MM.1S (cell line): ENCODE data around the gene ADARB2.

Experiments used
- DNase-seq: peaks from one replicate; pipeline ENCODE4 v3.0.0-alpha.2; 2015
- H2AFZ ChIP-seq: fragments of 300-600 bp; sonication (generic); 2 replicates; pipeline ENCODE4 v1.6.0; 2016; ENCODE audit warnings: antibody characterized with exemption, low read length
- H3F3A ChIP-seq: fragments of 300-600 bp; sonication (generic); 2 replicates; pipeline ENCODE4 v1.6.1; 2016; ENCODE audit warnings: mild to moderate bottlenecking, antibody characterized with exemption, low read length, moderate library complexity, mixed read lengths; ENCODE audit not compliant: insufficient read depth
- H3K27ac ChIP-seq: fragments of 300-600 bp; sonication (generic); 2 replicates; pipeline ENCODE4 v1.5.1; 2016; ENCODE audit warnings: mild to moderate bottlenecking, low read length
- H3K27me3 ChIP-seq: fragments of 300-600 bp; sonication (generic); replicated peaks from 2 replicates; pipeline ENCODE4 v1.6.0; 2016; ENCODE audit warnings: low read length; ENCODE audit not compliant: insufficient read depth
- H3K36me3 ChIP-seq: fragments of 300-600 bp; sonication (generic); replicated peaks from 2 replicates; pipeline ENCODE4 v1.6.1; 2016; ENCODE audit warnings: mild to moderate bottlenecking, low read length, mixed read lengths; ENCODE audit not compliant: insufficient read depth
- H3K4me1 ChIP-seq: fragments of 300-600 bp; sonication (generic); 2 replicates; pipeline ENCODE4 v1.6.1; 2016; ENCODE audit warnings: low read length, mixed read lengths
- H3K4me2 ChIP-seq: fragments of 300-600 bp; sonication (generic); 2 replicates; pipeline ENCODE4 v1.6.0; 2016; ENCODE audit warnings: low read depth, low read length
- H3K4me3 ChIP-seq: fragments of 300-600 bp; sonication (generic); 2 replicates; pipeline ENCODE4 v1.5.1; 2016; ENCODE audit warnings: low read length, mixed read lengths
- H3K79me2 ChIP-seq: fragments of 300-600 bp; sonication (generic); 2 replicates; pipeline ENCODE4 v1.6.1; 2016; ENCODE audit warnings: mixed run types, low read length, mixed read lengths
- H3K9ac ChIP-seq: fragments of 300-600 bp; sonication (generic); 2 replicates; pipeline ENCODE4 v1.6.1; 2016; ENCODE audit warnings: low read length, mixed read lengths
- H3K9me2 ChIP-seq: fragments of 300-600 bp; sonication (generic); replicated peaks from 2 replicates; pipeline ENCODE4 v1.6.1; 2016; ENCODE audit warnings: mild to moderate bottlenecking, low read length, mixed read lengths; ENCODE audit not compliant: insufficient read depth
- H3K9me3 ChIP-seq: fragments of 300-600 bp; sonication (generic); replicated peaks from 2 replicates; pipeline ENCODE4 v1.6.1; 2016; ENCODE audit warnings: mild to moderate bottlenecking, low read length, mixed read lengths; ENCODE audit not compliant: insufficient read depth
- H4K20me1 ChIP-seq: fragments of 300-600 bp; sonication (generic); 2 replicates; pipeline ENCODE4 v1.6.1; 2016; ENCODE audit warnings: mild to moderate bottlenecking, low read length, moderate library complexity, mixed read lengths; ENCODE audit not compliant: insufficient read depth
- CTCF ChIP-seq: fragments of 300-600 bp; sonication (generic); IDR thresholded peaks from 2 replicates; pipeline ENCODE4 v1.5.1; 2016; ENCODE audit warnings: antibody characterized with exemption, low read length, mixed read lengths
- EZH2 ChIP-seq: fragments of 300-600 bp; sonication (generic); optimal IDR thresholded peaks from 2 replicates; pipeline ENCODE3; 2017; ENCODE audit warnings: low read depth, mild to moderate bottlenecking, antibody characterized with exemption, low read length, mixed read lengths
- EZH2phosphoT487 ChIP-seq: fragments of 300-600 bp; sonication (generic); IDR thresholded peaks from 2 replicates; pipeline ENCODE4 v1.6.1; 2018; ENCODE audit warnings: antibody characterized with exemption, low read length

The ADARB2 gene

GRCh38 chr10:1674501-1674900 is 62.8 kb downstream of the ADARB2 start:
- H3K9ac ChIP-seq = no peak overlapping the region
- H3K36me3 ChIP-seq = no peaks in the 10 kb centered on the region
- no peaks in the 10 kb centered on the region for H3K4me1 ChIP-seq
- TF ChIP-seq CTCF (no peak), EZH2phosphoT487 (no peak), EZH2 (no peak)
- no peaks in the 10 kb centered on the region for H3K9me3 ChIP-seq
- no peaks in the 10 kb centered on the region for H4K20me1 ChIP-seq
- no peaks in the 10 kb centered on the region for H3F3A ChIP-seq
- no peak overlapping the region for H3K27ac ChIP-seq
- no peak overlapping the region for H3K4me2 ChIP-seq
- H3K79me2 ChIP-seq = no peaks in the 10 kb centered on the region
- no peak overlapping the region for H3K4me3 ChIP-seq
- H2AFZ ChIP-seq = no peak overlapping the region
- no peaks in the 10 kb centered on the region for H3K9me2 ChIP-seq
- H3K27me3 ChIP-seq = no peaks in the 10 kb centered on the region
- DNase-seq = no peak

- Histone ChIP-seq H3K27me3 (no peaks in the 10 kb centered on the region), H3K4me3 (no peak overlapping the region), H4K20me1 (no peaks in the 10 kb centered on the region), H3K4me1 (no peaks in the 10 kb centered on the region), H3K9me2 (no peaks in the 10 kb centered on the region), H3K36me3 (no peaks in the 10 kb centered on the region), H3K79me2 (no peaks in the 10 kb centered on the region), H3K4me2 (no peak overlapping the region), H3K27ac (no peak overlapping the region), H2AFZ (no peak overlapping the region), H3K9me3 (no peaks in the 10 kb centered on the region), H3F3A (no peaks in the 10 kb centered on the region), H3K9ac (no peak overlapping the region)
- DNase-seq = no peak
- TF ChIP-seq EZH2 (no peak), CTCF (no peak), EZH2phosphoT487 (no peak)
These were observed 63.6 kb downstream of the ADARB2 start for GRCh38 chr10:1673568-1674345.

GRCh38 chr10:1672001-1672781 is 65.1 kb downstream of the ADARB2 start:
- H3K27me3 ChIP-seq = no peaks in the 10 kb centered on the region
- no peak overlapping the region for H3K9ac ChIP-seq
- no peak for DNase-seq

More at GRCh38 chr10:1672001-1672781, 65.1 kb downstream of the ADARB2 start:
- Histone ChIP-seq H4K20me1 (no peaks in the 10 kb centered on the region), H3K36me3 (no peaks in the 10 kb centered on the region), H3K4me2 (no peak overlapping the region), H3K79me2 (no peaks in the 10 kb centered on the region), H3K4me3 (no peak overlapping the region), H3K27ac (no peak overlapping the region), H3K4me1 (no peaks in the 10 kb centered on the region), H3F3A (no peaks in the 10 kb centered on the region), H2AFZ (no peak overlapping the region), H3K9me2 (no peaks in the 10 kb centered on the region), H3K9me3 (no peaks in the 10 kb centered on the region)
- TF ChIP-seq EZH2 (no peak), CTCF (no peak), EZH2phosphoT487 (no peak)
